ENCODE results near the gene RNU6-7. TPM values are rescaled to one million over a fixed set of nuclear protein-coding genes. Genes with fewer than 3 reads are reported as not detected.

The RNU6-7 gene
- total RNA-seq, 1 experiment from 2014 or later = not detected

DNA sequence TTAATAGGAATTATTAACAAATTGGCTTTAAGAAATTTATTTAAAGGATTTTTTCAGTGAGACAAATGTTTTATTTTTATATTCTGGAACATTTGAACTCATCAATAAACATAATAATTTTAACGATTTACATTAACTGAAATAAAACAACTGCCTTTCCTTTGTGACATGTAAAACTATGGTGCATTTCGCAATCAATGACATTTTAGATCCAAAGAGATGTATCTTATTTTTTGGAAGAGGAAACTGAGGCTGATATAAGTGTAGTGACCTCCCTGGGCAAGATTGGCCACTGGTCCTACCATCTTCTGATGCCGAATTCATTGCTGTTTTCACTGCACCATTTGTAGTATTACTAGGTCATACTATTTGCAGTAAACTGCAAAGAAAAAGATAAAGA, 3.7 kb downstream of the RNU6-7 start:
- DNase-seq (ENCODE audit: low read depth) = no peak

DNA sequence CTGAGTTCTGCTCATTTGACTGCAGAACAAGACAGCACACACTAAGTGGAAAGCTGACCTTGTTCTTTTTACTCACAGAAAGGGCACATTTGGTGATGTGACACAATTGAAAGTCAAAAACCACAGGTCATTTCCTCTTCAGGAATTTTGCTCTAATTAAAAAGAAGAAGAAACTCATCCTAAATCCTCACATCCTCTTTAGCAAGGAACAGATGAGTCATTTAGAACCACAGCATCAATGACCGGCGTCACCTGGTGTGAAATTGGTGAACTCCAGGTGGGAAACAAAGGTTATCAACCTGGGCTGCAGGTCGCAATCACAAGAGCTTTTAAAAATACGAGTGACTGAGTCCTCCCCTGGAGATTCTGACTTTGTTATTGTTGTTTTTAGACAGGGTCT, 4.1 kb downstream of the RNU6-7 start:
- peak; percentile 57 for DNase-seq (ENCODE audit: low read depth)

DNA sequence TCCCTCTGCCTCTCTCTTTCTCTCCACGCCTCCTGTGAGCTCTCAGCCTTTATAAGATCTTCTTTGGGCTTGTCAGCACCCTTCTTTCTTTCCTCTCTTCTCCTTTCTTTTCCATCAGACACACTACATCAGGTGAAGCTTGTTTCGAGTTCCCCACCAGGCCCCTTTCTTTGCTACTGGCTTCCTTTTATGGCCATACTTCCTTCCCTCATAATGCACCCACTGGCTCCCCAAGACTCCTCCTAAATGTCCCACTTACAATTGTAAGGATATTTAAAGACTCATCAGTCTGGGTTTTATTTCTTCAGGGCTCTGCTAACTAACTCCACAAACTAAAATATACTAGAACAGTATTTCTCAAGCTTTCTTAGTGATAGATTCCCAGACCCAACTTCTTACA, 4.7 kb downstream of the RNU6-7 start:
- DNase-seq (ENCODE audit: low read depth) = no peak

- no peak for DNase-seq (ENCODE audit: low read depth)
Measured at GRCh38 chr14:32208490-32208889, 6.6 kb downstream of the RNU6-7 start.

- no peak for DNase-seq (ENCODE audit: low read depth)
Measured at GRCh38 chr14:32209471-32209870, 7.6 kb downstream of the RNU6-7 start.

GRCh38 chr14:32211068-32211404, 9.2 kb downstream of the RNU6-7 start:
- DNase-seq (ENCODE audit: low read depth) = peak; percentile 31

- DNase-seq (ENCODE audit: low read depth) = no peak
Measured at GRCh38 chr14:32212833-32213232, 11.0 kb downstream of the RNU6-7 start.

GRCh38 chr14:32217301-32217700, 15.5 kb downstream of the RNU6-7 start:
- DNase-seq (ENCODE audit: low read depth) = no peak

- DNase-seq (ENCODE audit: low read depth) = peak; percentile 72
Measured at GRCh38 chr14:32224737-32225377, 23.0 kb downstream of the RNU6-7 start.

DNA sequence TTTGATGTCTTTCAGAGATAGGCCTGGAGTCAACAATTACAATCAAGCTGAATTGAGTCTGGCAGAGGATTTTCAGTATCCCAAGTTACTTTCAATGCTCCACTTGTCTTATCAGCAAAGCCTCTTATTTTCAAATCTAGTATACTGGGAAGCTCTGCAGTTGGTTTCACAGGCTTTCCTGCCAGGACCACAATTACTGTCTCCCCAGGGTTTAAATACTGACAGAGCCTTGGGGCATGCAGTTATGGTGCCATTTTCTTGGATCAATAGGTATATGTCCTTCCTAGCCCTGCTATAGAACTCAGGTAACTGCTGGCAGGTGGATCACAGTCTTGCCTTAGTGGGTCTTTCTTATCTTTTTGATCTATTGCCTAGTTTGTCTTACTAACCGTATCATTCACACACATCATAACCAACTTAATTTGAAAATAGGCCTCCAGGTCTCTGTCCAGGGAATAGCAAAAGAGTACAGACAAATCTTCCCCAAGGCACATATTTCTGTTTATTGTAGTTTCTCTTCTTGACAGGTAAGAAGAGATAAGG, 23.6 kb downstream of the RNU6-7 start:
- no peak for DNase-seq (ENCODE audit: low read depth)

- no peak for DNase-seq (ENCODE audit: low read depth)
Measured at GRCh38 chr14:32226056-32226455, 24.2 kb downstream of the RNU6-7 start.

GRCh38 chr14:32230181-32230580, 28.3 kb downstream of the RNU6-7 start:
- DNase-seq (ENCODE audit: low read depth) = peak; percentile 91

DNA sequence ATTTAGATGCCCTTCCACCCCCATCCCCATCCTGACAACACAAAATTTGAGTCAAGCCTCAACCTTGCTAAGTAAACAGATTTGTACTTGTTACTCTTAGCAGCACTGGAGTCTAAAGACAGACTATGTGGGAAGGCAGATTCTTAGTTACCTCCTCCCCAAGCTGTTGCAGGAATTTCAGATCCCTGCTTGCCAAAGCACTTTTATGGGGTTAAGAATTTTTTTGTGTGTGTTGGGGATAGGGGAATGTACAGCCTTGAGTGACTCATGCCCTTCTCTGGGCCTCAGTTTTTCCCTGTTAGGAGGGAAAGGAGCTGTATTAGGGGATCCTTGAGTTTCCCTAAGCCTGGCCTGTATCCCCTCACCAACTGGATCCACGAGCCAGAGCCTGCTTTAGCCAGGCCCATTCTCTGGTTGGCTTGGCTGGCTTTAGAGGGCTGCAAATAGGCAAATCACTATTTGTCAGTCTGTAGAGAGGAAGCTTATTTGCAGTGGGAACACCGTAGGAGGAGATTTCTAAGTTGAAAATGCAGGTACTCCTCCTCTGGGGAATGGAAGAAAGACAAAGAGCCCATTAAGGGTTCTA, 28.9 kb downstream of the RNU6-7 start:
- peak; percentile 86 for DNase-seq (ENCODE audit: low read depth)

- DNase-seq (ENCODE audit: low read depth) = no peak
Measured at GRCh38 chr14:32232481-32232880, 30.6 kb downstream of the RNU6-7 start.

DNA sequence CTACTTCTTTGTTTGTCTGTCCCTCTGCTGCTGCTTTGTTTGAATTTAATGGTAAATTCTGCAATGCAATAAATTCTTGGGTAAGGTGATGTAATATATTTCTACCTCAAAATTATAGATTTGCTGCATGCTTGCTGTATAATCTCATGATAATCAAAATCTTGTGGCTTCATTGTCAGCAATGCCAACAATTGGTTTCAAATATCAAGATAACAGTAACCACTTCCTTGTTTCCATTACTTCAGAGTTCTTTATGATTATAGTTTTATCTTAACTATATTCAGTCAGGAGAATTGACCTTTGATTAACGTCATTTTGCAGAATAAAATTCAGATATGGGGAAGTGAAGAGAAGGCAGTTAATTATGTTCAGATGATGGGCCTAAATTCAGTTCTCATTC, 31.4 kb downstream of the RNU6-7 start:
- peak; percentile 34 for DNase-seq (ENCODE audit: low read depth)

- DNase-seq (ENCODE audit: low read depth) = peak; percentile 50
Measured at GRCh38 chr14:32244404-32244803, 42.6 kb downstream of the RNU6-7 start.

DNA sequence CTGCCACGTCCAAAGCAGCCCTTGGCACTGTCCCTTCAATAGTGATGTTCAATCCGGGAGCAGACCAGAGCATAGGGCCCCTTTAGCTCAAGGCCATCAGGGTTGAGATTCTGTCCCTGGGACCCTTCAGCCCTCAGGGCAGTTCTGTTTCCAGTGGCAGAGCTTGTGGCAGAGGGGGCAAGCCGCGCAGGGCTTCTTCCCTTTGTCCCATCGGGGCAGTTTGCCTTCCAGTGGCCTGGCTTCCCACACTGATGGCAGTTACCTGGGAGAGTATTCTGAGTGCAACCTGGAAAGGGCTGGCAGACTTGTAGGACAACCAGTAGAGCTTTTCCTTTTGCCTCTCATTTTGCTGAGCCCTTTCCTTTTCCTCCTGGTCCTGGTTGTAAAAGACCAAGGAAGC, 44.9 kb downstream of the RNU6-7 start:
- DNase-seq (ENCODE audit: low read depth) = no peak

DNA sequence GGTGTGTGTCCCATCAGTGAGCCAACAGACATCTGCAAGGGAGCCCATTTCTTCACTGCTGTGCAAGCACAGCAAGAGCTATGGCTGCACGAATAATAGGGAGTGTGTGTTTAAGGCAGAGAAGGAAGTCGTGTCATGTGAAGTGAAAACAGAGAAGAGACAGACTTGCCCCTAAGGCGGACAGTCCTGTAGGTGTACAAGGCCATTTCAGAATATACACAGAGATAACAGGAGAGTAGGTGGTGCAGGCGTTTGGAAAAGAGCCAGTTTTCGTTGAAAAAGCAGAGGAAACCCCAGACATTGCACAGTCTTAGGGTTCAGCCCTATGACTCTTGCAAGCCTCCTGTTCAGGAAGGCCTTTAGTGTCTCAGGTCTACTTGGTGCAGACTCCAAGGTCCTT, 47.5 kb downstream of the RNU6-7 start:
- DNase-seq (ENCODE audit: low read depth) = no peak

DNA sequence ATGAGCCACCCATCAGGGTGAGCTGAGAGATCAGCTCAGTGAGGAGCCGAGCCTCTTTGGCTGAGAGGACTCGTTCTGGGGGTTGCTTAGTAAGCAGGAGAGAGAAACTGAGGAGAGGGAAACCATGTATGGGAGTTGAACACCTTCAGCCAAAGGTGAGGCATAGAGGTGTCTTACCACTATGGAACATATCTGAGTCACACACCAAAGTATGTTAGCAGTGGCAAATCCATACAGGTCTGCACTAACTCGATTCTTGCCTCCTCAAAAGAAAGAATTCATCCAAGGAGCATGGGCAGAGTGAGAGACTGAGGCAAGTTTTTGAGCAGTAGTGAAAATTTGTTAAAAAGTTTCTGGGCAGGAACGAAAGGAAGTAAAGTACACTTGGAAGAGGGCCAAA, 47.9 kb downstream of the RNU6-7 start:
- DNase-seq (ENCODE audit: low read depth) = no peak

DNA sequence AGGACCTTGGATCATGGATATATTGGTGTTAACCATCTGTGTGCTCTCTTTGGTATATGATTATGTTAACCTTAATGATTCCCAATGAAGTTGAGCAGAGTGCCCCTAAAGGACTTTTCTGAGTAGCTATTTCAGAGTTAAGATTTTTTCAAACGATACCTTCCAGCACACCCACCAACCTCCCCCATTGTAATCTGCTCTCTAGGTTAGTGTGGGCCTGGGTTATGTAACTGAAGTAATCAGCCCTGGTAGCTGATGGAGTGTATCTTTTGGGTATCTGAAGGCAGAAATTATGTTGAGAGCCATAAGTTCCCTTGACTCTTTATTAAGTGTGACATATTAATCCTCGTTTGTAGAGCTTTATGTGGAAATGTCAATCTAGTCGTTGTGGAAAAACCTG, 48.8 kb downstream of the RNU6-7 start:
- DNase-seq (ENCODE audit: low read depth) = no peak

GRCh38 chr14:32251530-32251929, 49.7 kb downstream of the RNU6-7 start:
- no peak for DNase-seq (ENCODE audit: low read depth)
